HuH-7.5 (cell line): ENCODE measurements around the gene MYO18B.

Experiments used
- DNase-seq: peaks from one replicate; pipeline ENCODE4 v3.0.0; 2011; ENCODE audit warnings: low spot score

MYO18B gene

DNA sequence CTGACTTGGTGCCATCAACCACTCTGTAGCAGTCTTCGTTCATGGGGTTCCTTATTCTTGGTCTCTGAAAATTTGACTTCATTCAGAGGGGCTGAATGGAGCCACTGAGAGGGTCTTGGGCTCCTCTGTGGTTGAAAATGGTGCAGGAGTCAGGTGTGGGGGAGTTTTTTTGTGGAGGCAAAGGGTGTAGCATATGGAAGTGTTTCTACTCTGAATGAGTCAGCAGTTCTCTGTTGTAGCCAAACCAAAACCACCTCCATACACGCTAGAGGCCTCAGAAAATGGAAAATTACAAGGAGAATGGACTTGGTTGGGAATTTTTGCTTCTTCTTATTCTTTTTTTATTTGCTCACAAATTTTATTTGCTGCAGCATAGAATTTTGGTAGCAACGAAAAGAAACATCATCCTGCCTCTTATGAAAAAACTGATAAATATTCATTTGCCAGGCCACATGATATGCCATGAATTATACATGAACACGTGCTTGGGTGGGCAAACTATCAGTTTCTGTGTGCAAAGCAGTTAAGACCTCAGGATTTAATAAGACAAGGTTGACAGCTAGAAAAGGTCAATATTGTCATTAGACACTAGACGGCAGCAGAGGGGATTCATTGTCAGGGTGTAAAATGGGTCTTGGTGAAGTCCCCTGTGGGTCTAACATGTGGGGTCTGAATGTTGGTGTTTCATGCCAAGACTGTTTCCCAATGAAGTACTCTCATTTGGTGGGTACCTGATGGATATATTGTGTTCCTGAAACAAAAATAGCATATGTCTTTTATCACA, 111.7 kb downstream of the MYO18B start:
- no peak for DNase-seq

DNA sequence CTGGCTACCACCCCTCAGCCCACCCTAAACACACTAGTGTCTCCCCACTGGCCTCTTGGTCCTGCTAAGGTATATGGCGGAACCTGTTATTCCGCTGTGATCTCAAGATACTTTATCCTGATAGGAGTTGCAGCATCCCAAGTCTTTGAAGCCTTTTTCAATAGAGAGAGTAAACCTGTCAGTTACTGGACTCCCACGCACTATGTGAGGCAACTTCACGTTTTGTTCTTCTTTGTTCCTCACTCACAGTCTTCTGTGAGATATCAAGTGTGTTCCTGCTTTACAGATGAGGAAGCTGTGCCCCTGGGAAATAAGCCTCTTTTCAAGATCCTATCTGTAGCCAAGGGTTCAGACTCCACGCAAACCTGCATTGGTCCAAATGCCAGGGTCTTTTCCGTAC, 127.8 kb downstream of the MYO18B start:
- DNase-seq, result no peak

DNA sequence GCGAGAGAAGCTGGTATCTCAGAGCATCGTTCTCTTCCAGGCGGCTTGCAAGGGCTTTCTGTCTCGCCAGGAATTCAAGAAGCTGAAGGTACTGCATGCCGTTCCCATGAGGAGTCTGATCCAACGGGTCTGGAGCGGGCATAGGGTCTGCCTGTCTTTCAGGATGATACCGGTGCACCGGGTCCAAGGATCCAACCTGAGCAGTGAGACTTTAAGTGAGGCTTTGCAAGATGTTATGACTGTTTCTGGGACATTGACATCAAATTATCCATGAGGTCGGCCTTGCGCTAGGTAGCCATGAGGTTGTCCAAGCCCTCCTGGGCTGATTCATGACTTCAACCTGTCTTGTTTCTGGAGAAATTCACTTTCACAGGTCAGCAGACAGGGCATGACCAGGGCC, 132.3 kb downstream of the MYO18B start:
- no peak for DNase-seq

DNA sequence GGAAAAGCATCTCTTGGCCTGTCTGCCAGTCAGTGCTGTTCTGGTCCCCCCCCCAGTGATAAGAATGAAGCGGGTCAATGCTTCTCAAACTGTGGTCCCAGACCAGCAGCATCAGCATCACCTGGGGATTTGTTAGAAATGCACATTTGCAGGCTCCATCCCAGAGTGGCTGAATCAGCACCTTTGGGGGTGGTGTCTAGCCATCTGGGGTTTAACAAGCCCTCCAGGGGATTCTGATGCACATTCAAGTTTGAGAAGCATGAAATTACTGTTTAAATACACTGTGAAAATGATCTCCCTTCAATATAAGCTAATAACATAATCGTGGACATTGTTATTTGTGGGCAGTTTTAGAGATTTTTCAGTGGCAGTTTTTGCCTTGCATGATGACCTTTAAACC, 133.5 kb downstream of the MYO18B start:
- no peak for DNase-seq

DNA sequence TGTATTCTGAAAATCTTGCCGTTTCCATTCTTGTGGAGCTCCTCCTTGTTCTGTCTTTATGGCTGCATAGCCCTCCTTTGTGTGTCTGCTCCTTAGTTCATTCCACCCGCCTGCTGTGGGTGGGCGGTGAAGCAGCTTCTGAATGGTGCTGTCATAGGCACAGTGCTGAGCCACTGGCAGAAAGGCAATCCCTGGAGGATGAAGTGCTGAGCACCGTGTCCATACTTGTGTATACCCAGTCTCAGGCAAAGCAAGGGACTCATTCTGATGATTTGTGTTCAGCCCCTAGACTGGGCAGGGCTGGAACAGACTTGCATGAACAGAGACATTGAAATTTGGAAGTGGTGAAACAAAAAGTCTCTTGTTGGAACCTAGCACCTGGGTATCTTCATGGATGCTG, 134.9 kb downstream of the MYO18B start:
- no peak for DNase-seq

DNA sequence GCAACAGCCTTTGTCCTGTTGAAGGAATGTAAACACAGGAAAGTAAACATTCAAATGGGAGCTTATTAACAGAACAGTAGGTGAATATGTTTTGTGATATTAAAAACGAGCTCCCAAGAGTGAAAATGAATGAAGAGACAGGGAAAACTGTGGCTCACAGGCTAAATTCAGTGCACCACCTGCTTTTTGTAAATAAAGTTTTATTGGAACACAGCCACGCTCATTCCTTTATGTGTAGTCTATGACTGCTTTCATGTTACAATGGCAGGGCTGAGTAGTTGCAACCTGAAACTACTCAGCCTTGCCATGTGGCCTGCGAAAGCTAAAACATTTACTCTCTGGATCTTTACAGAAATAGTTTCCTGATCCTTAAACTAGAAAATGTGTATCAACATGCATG, 136.9 kb downstream of the MYO18B start:
- DNase-seq, result no peak

DNA sequence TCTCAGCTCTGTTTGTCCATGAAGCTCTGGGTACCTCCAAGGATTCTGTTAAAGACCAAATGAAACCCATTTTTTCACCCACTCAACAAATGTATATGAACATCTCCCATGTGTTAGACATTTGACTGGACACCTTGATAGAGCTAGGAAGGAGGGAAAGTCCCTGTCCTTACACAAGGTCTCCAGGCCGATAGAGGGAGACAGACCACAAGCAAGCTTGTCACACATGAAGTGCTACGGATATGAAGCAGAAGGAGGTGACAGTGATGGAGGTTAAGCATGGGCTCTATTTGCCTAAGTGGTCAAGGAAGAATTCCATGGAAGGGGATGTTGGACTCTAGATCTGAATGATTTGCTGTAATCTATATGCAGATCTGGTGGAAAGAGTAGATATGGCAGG, 138.5 kb downstream of the MYO18B start:
- DNase-seq, result no peak

DNA sequence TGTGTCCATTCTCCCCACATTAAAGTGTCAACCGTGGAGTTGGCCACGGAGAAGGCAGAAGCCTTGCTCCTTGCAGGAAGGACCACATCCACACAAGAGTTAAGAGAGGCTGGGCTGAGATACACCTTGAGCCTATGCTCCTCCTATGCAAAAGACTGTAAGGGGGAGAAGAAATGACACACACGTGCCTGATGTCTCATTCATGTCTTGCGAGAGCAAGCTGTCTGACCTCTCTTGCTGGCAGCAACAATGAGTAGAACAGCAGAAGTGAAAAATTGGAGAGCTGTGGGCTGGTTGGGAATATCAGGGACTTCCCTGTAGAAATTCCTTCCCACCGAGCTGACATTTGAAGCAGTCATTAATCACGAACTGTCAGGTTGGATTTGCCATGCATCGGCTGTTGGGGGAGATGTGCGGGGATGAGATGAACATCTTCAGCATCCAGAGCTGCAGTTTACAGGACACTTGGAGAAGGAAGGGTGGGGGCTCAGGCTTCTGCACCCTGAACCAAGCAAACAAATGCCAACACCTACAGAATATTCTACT, 139.3 kb downstream of the MYO18B start:
- no peak for DNase-seq

DNA sequence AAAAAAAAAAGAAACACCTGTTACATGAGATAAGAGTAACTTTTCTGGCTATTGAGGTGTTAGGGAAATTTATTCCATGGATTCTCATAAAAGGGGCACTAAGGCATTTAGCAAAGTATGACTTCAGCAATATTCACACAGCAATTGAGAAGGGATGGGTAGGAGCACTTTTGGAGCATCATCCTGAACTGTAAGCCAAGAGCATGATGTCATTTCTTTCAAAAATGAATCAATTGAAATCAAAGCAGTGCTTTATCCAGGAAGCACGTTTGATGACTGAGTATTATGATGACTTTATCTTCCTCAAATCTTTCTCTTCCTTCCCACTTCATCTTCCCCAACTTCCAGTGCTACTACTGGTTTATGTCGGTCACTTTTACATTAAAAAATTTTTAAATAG, 140.4 kb downstream of the MYO18B start:
- DNase-seq, result no peak

DNA sequence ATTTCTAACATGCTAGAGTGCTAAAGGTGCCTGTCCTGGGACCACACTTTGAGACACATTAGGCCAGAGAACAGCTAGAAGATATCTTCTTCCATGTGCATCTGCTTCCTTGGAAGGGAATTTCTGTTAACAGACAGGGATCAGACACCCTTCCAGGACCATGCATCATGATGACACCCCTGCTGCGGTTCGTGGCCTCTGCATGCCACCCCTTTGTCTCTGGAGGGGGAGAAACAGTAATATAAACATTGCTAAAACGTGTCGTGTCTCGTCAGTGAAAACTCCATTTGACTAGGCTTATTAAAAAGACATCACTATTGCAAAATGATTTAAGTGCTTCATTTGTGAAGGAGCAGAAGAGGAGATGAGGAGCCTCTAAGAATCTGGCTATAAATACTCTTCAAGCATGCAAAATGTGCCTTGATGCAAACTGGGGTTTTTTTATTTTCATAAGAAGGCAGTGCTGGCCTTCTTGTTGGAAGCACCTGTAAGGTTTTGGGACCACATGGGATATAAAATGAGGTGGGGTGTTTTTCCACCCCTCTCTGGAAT, 141.6 kb downstream of the MYO18B start:
- DNase-seq, result no peak

DNA sequence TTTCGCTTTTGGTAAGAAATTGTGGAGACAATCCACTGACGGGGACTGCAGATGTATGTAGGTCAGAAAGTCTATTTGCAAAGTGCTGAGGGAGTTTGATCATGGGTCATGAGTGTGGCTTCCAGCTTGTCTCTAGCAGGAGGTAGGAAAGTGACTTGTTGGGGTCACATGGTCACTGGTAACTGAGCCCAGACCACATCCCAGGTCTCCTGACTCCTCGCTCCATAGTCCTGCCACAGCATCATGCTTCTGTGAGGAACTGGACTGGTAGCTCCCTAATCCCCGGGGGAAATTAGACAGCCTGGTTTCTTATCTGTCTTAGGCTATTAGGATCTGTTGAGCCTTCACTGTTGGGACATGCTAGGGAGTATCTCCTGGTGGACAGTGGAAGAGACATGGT, 142.1 kb downstream of the MYO18B start:
- DNase-seq, result no peak

DNA sequence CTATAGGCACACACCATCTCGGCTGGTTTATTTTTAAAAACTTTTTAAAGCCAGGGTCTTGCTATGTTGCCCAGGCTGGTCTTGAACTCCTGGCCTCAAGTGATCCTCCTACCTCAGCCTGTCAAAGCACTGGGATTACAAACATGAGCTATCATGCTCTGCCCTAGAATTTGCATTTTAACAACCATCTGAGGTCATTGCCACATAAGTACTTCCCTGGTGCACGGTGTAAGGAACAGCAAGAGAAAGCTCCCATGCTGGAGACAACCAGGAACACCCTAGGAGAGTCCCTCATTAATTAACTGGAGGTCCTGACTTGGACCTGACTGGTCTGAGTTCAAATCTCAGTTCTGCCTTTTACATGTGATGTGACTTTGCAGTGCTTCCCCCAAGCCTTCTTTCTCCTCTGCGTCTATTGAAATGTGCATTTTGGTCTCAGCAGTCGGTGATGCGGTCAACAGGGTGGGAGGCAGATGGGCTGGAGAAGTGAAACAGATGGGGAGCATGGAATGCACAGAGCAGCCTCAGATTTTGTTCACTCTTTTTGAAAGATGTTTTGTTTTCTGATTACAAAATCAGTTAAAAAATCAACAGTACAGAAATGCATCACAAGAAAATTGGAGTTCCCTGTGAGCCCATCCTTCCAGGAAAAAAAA, 146.5 kb downstream of the MYO18B start:
- no peak for DNase-seq

DNA sequence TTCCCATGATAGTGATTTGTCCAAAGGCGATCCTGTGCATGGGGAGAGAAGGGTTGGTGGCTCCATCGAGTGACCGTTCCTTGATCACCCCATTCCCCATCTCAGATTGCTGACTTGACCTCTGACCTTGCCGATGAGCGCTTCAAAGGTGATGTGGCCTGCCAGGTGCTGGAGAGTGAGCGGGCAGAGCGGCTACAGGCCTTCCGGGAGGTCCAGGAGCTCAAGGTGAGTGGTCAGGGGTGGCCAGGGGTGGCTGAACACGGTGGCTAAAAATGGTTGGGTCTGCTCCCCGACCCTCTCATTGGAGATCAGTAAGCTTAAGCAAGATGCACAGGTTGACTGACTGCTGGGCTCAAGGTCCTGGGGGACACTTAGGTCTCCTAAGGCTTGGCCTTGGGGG, 148.7 kb downstream of the MYO18B start:
- DNase-seq, result no peak

DNA sequence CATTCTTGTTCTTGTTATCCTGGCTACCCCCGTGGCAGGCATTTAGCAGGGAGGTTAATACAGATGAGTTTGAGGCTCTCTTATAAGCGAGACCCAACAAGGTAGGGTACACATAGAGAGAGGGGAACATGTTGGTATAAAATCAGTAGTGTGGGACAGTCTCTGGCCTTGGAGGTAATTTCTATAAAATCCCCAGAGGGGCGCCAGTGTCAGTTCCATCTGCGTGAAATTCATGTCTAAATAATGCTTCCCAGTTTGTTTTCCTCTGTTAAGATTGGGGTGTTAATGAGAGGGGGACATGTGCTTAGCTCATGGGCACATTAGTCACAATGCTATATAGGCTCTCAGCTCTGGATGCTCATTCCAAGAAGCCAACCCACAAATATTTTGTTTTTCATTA, 150.7 kb downstream of the MYO18B start:
- no peak for DNase-seq

DNA sequence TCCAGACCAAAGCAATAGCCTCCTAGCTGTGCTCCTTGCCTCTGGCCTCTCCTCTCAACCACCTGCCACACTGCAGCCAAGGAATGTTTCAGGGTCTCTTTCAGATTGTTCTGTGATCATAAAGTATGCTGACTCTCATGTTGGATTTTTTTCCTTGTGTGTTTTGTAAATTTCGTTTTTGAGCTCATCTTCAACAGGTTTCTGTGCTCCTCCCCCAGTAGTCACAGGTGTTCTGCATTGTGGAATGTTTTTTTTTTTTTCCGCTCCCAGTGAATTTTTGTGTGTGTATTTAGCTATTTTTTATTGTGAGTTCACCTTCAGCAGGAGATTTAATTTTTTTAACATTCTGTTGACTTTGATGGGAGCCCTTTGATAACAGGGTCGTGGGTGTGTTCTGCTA, 153.7 kb downstream of the MYO18B start:
- DNase-seq, result no peak

DNA sequence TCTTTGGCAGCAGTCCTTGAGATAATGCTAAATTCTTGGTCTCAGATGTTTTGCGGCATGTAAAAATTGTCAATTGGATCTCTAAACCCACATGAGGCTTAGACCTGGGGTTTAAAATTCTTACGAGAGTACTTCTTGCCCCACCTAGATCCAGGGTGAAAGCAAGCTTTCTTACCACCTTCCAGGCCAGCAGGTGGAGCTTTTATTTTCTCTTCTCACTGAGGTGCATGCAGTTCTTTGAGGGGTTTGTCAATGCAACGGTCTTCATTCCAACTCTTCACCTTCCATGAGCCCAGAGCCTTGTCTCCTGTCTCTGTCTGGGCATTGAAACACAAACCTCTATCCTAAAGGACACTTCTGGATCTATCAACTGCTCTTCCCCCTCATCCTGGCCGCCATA, 154.1 kb downstream of the MYO18B start:
- DNase-seq, result no peak

DNA sequence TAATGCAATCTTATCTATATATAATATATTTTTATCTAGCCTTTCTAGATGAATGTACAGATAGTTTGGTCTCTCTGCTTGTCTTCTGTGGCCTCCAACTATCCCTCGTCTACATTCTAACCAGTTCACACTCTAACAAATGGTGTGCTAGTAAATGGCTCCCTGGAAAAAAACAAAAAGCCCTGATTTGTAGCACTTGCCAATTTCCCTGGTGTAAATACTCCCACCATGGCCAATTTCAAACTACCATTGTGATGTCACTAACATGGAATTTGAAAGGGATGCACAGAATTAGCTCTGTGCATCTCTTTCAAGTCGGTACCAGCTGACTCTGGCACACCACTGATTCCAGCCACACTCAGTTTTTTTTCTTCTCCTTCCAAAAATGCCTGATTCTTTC, 154.6 kb downstream of the MYO18B start:
- DNase-seq, result no peak

DNA sequence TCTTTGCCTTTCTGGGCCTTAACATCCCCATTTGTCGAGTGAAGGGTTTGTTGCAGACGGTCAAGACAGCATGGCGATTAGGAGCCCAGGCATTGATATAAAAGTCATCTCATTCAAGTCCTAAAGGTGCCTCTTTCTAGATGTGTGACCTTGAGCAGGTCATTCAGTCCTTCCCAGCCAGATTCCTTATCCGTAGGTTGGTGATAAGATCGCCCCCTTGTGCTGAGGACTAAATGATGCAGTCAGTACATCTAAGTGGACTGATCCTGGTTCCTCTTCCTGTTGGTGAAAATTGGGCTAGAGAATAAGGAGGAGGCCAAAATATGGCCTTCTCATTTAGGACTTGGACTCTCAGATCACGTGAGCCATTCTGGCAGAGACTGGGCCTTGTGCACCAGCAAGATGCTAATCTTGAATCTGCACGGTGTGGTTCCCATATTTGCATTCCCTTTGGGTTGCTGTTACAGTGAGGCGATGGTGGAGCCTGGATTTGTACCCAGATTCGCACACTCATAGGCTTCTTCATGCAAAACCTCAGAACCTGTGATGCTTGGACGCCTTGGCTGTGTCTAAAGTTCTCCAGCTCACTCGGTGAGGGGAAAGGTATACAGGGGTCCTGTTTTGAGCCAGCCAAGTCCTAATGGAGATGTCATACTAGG, 156.8 kb downstream of the MYO18B start:
- no peak for DNase-seq

DNA sequence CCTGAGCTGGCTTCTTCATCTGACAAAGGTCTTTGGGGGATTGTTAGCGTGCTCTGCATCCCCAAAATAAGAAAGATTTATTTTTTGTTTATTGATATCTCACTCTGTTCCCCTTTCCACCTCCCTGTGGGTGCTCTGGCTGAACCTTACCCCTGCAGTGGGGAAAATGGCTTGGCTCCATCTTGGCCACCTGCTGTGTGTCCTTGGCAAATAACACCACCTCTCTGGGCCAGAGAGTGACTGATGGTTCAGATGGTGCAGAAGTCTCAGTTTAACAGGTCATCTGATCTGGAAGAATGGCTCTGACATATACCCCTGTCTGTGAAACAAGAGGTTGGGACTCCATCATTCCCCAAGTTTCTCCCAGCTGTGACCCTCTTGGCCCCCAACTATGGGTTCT, 157.6 kb downstream of the MYO18B start:
- no peak for DNase-seq

DNA sequence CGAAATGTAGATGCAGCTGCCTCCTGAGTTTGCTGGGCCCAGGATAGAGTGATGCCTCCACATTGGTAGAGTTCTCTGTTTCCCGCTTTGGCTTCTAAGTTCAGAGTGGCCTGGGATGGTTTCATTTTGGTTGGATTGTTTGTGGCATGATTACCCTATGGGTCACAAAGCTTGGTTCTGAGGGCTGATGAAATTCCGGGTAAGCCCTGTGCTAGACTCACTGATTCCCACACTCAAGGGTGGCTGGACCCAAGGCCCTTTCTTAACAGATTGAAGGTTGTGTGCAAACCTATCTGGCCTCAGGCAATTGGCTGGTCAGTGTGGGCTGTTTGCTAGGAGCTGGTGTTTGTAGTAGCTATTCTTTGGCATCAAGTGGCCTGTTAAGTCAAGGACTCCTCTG, 158.4 kb downstream of the MYO18B start:
- DNase-seq, result no peak

DNA sequence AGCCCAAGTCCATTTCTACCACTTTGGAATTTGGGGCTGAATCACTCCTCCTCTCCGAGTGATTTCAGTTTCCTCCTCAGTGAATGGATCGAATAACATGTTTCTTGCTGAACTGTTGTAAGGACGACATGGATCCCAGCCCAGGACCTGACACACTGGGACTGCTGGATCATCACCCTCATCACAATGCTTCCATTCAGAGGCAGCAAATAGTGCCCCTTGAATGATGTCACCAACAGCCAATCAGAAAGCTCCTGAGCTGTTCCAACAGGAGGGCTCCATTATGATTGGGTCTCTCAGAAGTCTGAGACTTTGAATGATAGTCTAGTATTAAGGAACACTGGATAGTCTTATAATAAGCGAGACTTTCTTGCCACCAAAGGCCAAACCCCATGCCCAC, 158.9 kb downstream of the MYO18B start:
- DNase-seq, result no peak

DNA sequence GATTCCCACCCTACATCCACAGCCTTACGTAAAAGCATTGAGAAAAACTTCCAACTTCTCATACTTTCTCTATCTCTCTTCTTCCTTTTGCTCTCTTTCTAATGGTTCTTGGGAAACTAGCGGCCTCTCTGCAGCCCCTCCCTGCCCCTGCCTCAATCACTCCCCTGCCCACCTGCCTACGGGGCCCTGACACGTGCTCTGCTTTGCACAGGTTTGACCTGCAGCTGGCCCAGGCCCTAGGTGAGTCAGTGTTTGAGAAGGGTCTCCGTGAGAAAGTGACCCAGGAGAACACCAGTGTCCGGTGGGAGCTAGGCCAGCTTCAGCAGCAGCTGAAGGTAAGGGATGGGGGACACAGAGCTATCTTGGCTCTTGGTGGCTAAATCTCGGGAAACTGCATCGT, 160.4 kb downstream of the MYO18B start:
- no peak for DNase-seq

DNA sequence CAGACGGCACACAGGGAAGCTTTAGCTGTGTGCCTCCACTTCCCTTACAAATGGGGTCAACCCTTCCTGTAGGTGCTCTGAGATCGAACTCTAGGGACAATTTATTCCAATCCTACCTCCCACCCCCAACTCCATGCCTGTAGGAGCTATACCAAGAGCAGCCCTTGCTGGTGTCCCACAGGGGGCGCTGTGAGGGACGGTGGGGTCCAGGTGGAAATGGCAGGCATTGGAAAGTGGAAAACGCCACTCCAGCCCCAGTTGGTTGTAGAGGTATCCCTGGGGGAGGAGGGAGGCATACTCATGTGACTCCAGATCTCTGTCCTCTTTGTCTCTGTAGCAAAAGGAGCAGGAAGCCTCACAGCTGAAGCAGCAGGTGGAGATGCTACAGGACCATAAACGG, 161.3 kb downstream of the MYO18B start:
- DNase-seq, result no peak
